HG02610 (cell line): ENCODE results near the gene APOL6.
"Not testable (repeated sequence)": the region's sequence is repeated elsewhere in the genome, so short reads cannot be mapped to it uniquely, and the experiment has no call there.

ENCODE experiments used
- ATAC-seq: cut with Tn5 transposase; IDR thresholded peaks from one replicate; pipeline ENCODE4 v1.9.1; 2021; ENCODE audit warnings: mild to moderate bottlenecking, moderate library complexity; ENCODE audit not compliant: unreplicated experiment

Gene APOL6

GRCh38 chr22:35617137-35617755 is 31.0 kb upstream of the APOL6 start, which contains the start of gene MB:
Gene MB, minus strand, starts transcription at chr22:35617329. Its CDS starts 72 bp downstream, at chr22:35617257.
- ATAC-seq: no peak

DNA sequence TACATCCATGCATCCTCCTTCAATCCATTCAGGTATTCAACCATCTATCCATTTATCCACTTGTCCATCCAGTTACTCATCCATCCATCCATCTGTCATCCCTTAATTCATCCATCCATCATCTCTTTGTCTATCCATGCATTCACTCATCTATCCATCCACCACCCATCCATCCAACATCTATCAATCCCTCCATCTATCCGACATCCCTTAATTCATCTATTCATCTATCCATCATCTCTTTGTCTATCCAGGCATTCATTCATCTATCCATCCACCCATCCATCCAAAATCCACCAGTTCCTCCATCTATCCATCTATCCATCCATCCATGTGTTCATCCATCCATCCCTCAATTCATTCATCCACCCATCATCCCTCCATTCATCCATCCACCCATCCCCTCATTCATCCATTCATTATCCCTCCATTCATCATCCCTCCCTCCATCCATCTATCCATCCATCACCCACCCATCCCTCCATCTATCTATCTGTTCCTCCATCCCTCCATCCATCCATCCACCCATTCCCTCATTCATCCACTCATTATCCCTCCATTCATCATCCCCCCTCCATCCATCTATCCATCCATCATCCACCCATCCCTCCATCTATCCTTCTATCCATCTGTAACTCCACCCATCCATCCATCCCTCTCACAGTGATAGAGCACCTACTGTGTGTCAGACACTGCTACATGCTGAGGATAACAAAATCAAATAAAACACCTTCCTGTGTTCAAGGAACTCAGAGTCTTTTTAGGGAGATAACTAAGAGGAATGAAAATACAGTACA is 29.6 kb upstream of the APOL6 start:
- ATAC-seq: no peak

DNA sequence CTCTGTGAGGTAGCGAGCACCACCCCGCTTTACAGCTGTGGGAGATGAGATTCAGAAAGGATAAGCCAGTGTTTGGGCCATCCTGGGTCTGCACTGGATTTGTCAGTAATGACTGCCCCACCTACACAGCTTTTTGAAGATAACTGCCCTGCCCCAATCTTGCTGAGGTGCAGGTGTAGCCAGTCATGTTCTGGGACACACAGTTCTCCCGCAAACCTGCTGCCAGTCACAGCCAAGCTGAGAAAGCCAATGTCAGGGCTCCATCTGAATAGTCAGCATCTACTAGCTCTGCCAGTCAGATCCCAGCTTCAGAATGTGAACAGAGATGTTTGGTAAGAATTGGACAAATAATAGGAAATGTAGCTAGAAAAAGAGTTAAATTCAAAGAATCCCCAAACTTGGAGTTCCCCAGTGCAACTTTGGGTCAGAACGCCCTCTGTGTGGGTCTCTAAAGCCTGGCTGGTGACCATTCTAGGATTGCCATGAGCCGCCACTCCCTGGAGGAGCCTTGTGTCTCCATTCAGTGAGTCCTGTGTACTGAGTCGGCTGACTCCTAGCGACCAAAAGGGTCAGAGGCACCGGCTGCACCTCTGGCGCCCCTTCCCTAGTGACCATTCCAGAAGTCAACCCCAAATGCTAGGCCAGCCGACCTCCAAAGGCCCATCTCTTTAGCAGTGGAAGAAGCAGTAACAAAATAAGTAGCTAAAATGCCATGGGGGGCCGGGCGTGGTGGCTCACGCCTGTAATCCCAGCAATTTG is 28.7 kb upstream of the APOL6 start:
- no peak for ATAC-seq

DNA sequence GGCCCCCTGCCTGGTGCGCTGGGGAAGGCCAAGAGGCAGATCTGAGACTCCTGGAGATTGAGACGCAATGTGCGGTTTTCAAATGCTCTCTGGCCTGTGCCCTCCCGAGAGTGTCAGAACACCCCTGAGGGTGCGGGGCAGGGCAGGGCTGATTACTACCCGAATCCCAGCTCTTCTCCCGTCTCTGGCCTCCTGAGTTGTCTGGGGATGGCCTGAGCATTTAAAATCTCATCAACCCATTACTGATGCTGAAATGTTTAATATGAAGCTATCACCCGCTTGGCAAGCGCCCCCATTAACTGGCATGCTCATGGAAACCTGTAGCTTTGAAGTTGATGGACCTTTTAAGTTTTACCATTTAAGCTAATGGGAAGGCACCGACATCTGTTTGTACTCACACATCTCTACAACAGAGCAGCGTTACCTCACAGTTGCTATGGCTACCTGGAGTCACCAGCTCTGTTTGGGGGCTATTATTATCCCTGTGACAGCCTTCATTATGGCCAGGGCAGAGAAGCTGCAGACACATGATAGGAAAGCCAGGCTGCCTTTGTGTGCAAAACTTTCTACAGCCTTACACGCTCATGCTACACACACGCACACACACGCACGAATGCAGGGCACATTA is 27.5 kb upstream of the APOL6 start:
- no peak for ATAC-seq

DNA sequence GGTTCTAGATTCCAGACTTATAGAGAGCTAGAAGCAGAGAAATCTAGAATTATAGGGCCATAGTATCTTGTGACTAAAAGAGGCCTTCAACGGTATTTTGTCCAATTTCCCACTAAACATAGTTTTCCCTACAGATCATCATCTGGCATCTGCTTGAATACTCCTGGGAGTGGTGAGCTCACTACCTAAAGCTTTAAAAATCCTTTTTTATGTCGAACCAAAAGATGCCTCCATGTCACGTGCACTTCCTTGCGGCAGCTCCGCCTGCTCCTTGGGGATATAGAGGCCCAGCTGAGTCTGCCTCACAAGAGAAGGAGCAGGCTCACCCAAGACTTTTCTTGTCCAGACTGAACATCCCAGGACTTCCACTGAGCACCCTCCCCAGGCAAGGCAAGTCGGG is 26.8 kb upstream of the APOL6 start:
- ATAC-seq: no peak

GRCh38 chr22:35622191-35622913 is 25.9 kb upstream of the APOL6 start:
- no peak for ATAC-seq

- ATAC-seq: not testable (repeated sequence)
Measured at GRCh38 chr22:35623885-35624284, 24.4 kb upstream of the APOL6 start.

GRCh38 chr22:35624547-35624946 is 23.7 kb upstream of the APOL6 start:
- no peak for ATAC-seq

DNA sequence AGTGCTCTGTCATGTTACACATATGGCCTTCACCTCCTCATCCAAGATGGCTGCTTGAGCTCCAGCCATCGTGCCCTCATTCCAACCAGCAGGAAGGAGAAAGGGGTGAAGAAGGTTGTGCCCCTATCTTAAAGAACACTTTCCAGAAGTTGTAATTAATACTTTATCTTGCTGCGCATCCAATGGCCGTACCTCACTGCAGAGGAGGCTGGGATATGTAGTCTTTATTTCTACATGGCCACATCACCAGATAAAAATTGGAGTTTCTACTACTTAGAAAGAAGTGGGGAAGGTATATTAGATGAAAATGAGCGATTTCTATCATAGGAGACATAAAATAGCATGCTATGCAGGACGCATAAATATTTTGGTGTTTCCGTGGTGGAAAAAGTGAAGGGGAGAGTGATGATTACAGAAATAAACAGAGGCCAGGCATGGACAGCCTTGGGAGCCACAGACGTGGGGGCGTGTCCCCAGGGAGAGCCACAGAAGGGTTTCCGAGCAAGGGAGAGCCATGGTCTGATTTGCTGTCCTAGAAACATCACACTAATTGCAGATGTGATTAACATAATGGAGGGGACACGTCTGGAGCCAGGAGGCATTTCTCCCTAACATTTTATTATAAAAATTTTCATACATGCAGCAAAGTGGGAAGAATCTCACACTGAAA is 22.3 kb upstream of the APOL6 start:
- ATAC-seq: no peak

DNA sequence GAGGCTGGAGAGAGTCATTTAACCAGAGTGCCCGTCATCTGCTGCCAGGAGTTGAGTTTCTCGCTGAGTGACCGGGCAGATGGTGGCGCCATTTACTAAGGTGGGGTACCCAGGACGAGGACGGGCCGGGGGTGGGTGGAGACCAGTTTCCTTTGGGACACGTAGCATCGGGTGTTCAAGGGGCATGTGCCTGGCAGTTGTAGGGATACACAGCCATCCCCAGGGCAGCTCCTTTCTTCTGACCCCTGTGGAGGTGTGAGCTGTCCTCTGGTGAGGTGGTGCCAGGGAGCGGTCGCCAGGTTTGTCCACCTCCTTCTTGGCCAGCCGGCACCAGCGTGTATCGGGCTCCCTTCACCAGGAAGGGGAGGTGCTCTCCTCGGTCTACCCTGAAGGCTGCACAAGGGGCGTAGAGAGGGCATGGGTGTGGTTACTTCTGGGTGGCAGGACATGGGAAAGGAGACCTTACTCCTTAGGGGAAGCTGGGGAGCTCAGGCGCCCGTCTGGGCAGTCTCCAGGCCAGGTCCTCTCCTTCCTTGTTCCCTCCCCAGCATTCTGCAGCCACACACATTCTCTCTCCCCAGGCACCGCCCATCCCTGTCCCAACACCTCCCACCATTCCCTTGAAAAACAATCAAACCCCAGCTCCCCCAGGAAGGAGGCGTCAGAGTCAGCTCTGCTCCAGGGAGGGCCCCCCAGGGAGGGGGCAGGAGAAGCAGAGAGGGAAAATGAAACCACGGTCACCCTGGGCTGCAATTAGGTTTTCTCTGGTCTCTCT is 20.8 kb upstream of the APOL6 start:
- ATAC-seq: no peak

DNA sequence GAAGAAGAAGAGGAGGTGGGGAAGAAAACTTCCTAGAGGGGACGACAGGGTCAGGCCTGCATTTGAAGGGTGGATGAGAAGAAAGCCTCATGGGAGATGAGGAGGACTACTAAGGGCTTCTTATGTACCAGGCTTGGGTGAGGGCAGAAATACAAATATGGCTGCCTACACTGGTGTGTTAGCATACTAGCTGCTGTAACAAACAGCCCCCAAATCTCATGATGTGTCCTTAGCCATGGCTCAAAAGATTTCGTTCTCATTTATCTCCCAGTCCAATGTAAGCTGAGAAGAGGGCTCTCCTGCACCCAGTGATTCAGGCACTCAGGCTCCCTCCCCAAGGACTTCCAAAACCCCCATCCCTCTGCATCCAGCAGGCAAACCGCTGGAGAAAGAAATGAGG is 19.5 kb upstream of the APOL6 start:
- no peak for ATAC-seq

GRCh38 chr22:35629406-35630216 is 18.6 kb upstream of the APOL6 start:
- no peak for ATAC-seq

DNA sequence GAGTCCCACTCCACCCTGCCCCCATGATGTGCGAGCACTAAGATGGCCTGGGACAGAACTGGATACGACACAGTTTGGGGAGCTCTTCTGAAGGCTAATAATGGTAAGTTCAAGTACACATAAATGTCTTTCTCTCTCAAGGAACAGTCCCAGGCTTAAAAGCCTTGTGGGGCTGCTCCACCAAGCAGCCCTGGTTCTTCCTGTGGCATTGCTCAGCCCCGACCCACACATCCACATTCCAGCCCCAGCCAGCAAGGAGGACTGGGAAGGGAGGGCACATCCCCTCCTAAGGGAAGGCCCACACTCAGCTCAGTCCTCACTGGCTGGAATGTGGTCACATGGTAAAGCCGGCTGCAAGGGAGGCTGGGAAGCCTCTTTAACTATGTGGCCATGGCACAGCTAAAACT is 17.9 kb upstream of the APOL6 start:
- ATAC-seq: no peak

- ATAC-seq: no peak
Measured at GRCh38 chr22:35630891-35631290, 17.4 kb upstream of the APOL6 start.

DNA sequence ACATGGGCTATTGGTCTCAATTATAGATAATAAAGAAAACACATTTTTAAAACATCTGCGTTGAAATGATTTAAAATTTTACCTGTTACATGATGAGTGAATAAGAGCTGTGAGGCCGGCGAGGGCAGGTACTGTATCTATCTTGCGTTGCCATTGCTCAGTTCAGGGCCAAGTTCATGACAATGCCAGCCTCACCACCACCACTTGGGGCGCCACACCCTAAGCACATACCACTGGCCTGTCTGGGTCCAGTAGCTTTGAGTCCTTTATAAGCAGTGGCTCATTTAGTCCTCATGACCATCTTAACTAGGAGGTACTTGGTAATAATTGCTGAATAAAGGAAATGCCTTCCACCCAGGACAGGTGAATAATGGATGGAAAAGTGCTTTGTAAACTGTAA is 16.6 kb upstream of the APOL6 start:
- no peak for ATAC-seq

GRCh38 chr22:35632935-35633334 is 15.3 kb upstream of the APOL6 start:
- ATAC-seq: no peak

- no peak for ATAC-seq
Measured at GRCh38 chr22:35633520-35633919, 14.7 kb upstream of the APOL6 start.

GRCh38 chr22:35634015-35634414 is 14.2 kb upstream of the APOL6 start:
- ATAC-seq: no peak
